SW480 (cell line): ENCODE measurements around the gene C21orf91.

Experiments used
- DNase-seq: peaks from one replicate; pipeline ENCODE4 v3.0.0-alpha.2; 2016; ENCODE audit warnings: low spot score

C21orf91 gene

GRCh38 chr21:17797967-17798366 is 21.2 kb downstream of the C21orf91 start:
- DNase-seq: no peak

- no peak for DNase-seq
Observed at GRCh38 chr21:17796503-17796902, 22.7 kb downstream of the C21orf91 start.

- no peak for DNase-seq
Observed at GRCh38 chr21:17796037-17796403, 23.1 kb downstream of the C21orf91 start.

- no peak for DNase-seq
Observed at GRCh38 chr21:17795146-17796036, 23.8 kb downstream of the C21orf91 start.

GRCh38 chr21:17794518-17795145 is 24.5 kb downstream of the C21orf91 start:
- DNase-seq: no peak

GRCh38 chr21:17793246-17794123 is 25.7 kb downstream of the C21orf91 start:
- no peak for DNase-seq

GRCh38 chr21:17789656-17790055 is 29.5 kb downstream of the C21orf91 start:
- no peak for DNase-seq

GRCh38 chr21:17789069-17789468 is 30.1 kb downstream of the C21orf91 start:
- no peak for DNase-seq

GRCh38 chr21:17786851-17787181 is 32.3 kb downstream of the C21orf91 start:
- DNase-seq: no peak

- no peak for DNase-seq
Observed at GRCh38 chr21:17786071-17786850, 32.9 kb downstream of the C21orf91 start.

GRCh38 chr21:17785403-17785788 is 33.8 kb downstream of the C21orf91 start:
- DNase-seq: no peak

GRCh38 chr21:17784604-17785402 is 34.4 kb downstream of the C21orf91 start:
- DNase-seq: no peak

GRCh38 chr21:17784180-17784598 is 35.0 kb downstream of the C21orf91 start:
- DNase-seq: no peak

GRCh38 chr21:17783481-17784179 is 35.5 kb downstream of the C21orf91 start:
- no peak for DNase-seq

GRCh38 chr21:17783003-17783402 is 36.2 kb downstream of the C21orf91 start:
- DNase-seq: no peak

GRCh38 chr21:17782051-17782450 is 37.1 kb downstream of the C21orf91 start:
- no peak for DNase-seq

GRCh38 chr21:17781524-17781923 is 37.6 kb downstream of the C21orf91 start:
- DNase-seq: no peak

- no peak for DNase-seq
Observed at GRCh38 chr21:17780539-17780938, 38.6 kb downstream of the C21orf91 start.

GRCh38 chr21:17779980-17780379 is 39.2 kb downstream of the C21orf91 start:
- DNase-seq: no peak

- DNase-seq: no peak
Observed at GRCh38 chr21:17779496-17779895, 39.7 kb downstream of the C21orf91 start.
